GM21367 (cell line): Measurements from ENCODE around the gene DYNC1H1.

ENCODE experiments used
- ATAC-seq: cut with Tn5 transposase; IDR thresholded peaks from one replicate; pipeline ENCODE4 v1.9.1; 2021; ENCODE audit not compliant: unreplicated experiment

Gene DYNC1H1

DNA sequence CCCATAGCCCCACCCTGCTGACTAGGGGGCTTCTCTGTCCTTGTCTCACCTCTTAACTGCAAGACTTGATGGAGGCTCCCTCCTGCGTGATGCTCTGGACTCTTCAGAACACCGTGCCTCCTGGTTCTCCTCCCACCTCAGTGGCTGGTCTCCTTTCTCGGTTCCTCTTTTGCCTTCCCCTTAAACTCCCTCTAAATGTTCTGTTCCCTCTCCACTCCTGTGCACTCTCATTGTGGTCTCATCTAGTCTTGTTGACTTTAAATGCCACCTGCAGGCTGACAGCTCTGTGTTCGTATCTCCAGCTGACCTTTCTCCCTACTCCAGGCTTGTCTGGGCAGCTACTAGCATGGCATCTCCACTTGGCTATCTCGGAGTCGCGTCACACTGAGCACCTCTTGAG, 28.3 kb downstream of the DYNC1H1 start:
- peak; percentile 87 for ATAC-seq

- no peak for ATAC-seq
Observed at GRCh38 chr14:101997429-101998336, 33.3 kb downstream of the DYNC1H1 start.

GRCh38 chr14:102000902-102001301, 36.5 kb downstream of the DYNC1H1 start:
- no peak for ATAC-seq

DNA sequence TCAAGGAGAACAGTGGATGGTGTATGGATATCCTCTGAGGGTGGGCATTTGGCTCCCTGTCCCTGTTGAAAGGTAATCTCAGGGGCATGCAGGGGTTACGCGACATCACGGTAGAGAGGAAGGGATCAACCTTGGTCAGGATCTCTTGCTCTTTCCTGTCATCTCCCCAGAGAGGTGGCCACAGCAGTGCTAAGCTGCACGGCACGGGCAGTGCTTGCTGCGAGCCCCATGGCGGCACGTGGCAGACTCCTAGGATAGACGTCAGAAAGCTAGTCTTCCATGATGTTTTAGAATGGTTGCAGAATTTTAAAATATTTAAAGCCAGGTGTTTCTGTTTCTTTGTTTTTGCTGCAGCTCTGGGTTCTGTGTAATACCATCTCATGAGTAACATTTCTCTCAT, 41.0 kb downstream of the DYNC1H1 start:
- ATAC-seq = no peak

- no peak for ATAC-seq
Observed at GRCh38 chr14:102007916-102008418, 43.6 kb downstream of the DYNC1H1 start.

DNA sequence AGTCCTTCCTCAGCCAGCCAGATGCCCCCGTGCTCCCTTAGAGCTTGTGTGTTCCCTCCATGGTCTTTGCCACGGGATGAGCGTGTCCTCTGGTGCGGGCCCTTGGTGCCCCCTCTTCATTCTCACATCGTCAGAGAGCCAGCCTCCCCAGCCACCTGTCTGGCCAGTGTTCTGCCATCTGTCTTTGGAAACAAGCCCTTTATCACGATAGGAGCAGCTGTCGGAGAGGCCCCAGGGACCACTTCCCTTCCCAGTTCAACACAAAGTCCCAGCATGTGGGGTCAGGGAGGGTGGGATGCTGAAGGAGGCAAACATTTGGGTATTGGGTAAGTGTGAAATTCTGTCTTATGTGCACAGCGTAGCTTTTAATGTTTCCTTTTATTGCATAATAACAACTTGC, 44.5 kb downstream of the DYNC1H1 start:
- ATAC-seq = no peak

- ATAC-seq = no peak
Observed at GRCh38 chr14:102011631-102012030, 47.3 kb downstream of the DYNC1H1 start.

DNA sequence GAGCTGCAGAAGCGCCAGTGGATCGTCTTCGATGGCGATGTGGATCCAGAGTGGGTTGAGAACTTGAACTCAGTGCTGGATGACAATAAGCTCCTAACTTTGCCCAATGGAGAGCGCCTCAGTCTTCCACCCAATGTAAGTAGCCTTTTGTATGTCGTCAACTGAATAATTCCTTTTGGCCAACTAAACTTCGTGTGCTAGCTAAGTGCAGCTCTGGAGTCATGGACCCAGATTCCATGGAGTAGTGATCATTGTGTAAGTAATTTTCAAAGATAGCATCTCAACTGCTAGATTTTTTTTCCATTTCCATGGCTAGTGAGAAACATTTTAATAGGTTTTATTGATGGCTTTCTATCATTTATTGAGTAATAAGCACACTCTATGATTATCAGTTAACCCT, 48.0 kb downstream of the DYNC1H1 start:
- ATAC-seq = no peak

- no peak for ATAC-seq
Observed at GRCh38 chr14:102013669-102014200, 49.4 kb downstream of the DYNC1H1 start.

- no peak for ATAC-seq
Observed at GRCh38 chr14:102015045-102015685, 50.8 kb downstream of the DYNC1H1 start.

GRCh38 chr14:102015771-102016170, 51.4 kb downstream of the DYNC1H1 start:
- no peak for ATAC-seq

DNA sequence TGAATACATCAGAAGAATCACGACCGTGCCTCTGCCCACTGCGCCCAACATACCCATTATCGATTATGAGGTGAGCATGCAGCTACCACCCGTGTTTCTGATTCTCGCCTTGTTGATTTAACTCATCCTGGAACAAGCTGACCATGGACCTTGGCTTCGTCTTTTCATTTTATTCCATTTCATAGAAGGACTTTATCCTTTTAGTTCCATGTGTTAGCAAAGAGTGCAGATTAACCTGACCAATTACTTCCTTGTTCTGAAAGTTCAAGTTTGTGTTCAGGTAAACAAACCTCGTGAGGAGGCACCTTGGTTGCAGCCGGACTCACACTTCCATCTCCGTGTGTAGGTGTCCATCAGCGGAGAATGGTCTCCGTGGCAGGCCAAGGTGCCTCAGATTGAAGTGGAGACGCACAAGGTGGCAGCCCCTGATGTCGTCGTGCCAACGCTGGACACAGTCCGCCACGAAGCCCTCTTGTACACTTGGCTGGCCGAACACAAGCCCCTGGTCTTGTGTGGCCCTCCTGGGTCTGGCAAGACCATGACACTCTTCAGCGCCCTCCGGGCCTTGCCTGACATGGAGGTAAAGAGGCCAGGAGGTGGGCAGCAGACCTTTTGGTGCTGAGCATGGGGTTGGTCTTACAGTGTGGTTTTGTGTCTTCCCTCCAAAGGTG, 52.2 kb downstream of the DYNC1H1 start:
- no peak for ATAC-seq

- ATAC-seq = no peak
Observed at GRCh38 chr14:102018251-102018650, 53.9 kb downstream of the DYNC1H1 start.

GRCh38 chr14:102019006-102019540, 54.7 kb downstream of the DYNC1H1 start:
- no peak for ATAC-seq

DNA sequence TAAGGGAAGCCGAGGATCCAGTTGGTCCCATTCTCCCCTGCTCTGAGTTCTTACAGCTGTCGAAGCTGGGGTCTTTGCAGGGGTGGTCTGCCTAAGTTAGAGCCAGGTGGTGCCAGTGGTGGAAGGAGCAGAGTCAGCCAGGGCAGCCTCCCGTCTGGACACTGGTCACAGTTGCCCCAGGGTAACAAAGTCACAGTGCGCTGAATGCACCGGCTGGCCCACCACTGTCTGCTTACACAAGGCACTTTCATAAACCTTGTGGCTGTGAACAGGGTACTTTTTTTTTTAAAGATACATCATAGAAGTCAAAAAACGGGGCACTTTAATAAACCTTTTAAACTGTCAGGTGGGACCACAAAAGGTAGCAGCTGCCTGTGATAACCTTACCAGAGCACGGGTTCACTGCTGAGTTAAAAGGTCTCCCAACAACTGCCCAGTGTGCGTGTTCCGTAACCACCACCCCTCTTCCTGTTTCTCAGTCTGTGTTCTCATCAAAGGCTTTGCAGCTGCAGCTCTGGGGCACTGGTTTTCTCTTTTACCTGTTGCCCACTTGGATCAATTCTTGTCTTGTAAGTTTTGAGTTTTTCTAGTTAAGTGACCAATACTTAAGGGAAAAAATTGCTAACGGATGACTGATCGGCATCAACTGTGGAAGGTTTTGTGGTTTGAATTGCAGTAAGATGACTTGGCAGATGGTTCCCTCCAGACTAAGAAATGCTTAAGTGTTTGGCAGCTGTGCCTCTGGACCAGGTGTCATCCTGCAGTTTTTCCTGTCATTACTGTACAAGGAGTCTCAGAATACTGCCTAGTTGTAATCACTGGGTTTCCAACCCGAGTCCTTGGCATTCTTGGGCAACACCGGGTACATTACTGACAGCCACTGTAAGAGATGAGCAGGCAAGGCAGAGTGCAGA, 55.9 kb downstream of the DYNC1H1 start:
- no peak for ATAC-seq

DNA sequence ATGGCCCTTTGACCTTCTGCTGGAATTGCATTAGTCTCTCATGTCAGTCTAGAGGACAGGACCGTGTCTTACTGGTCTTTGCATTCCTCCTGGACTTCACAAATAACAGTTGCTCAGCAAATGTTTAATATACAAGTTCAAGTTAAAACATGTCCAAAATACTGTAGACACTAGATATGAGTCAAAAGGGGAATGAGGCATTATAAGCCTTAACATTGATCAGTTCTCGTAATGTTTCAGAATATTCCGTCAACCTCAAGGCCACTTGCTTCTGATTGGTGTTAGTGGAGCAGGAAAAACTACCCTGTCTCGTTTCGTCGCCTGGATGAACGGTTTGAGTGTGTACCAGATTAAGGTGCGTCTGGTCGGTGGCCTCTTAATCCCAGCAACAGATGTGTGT, 62.6 kb downstream of the DYNC1H1 start:
- no peak for ATAC-seq

- ATAC-seq = no peak
Observed at GRCh38 chr14:102027951-102028350, 63.6 kb downstream of the DYNC1H1 start.

- no peak for ATAC-seq
Observed at GRCh38 chr14:102028733-102029132, 64.4 kb downstream of the DYNC1H1 start.

DNA sequence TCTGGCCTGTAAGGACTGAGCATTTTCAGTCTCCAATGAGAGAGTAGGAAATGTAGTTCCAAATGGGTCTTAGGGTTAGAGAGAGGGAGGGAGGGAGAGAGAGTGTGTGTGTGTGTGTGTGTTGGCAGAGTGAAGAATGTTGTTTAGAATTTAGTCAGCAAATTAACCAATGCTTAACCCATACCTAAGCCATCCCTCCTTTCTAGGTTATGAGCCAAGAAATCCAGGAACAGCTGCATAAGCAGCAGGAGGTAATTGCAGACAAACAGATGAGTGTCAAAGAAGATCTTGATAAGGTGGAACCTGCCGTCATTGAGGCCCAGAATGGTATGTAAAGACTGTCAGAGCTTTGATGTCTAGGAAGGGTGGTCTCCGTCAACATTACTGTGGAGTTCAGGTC, 65.6 kb downstream of the DYNC1H1 start:
- ATAC-seq = no peak

DNA sequence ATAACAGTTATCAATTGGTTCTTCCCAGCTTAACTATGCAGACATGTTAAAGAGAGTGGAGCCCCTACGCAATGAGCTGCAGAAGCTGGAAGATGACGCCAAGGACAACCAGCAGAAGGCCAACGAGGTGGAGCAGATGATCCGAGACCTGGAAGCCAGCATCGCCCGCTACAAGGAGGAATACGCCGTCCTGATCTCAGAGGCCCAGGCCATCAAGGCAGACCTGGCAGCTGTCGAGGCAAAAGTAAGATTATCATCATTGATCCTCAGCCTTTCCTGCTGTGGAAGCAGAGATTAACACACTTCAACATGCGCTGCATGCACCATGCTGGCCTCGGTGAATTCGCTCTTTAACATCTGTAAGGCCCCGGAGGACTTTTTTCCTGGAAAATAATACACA, 68.9 kb downstream of the DYNC1H1 start:
- ATAC-seq = no peak
